Naive B cell (primary cell): Measurements from ENCODE around the gene SLC28A3. TPM values are rescaled to one million over a fixed set of nuclear protein-coding genes. Genes with fewer than 3 reads are reported as not detected.
A peak's percentile ranks its signal among the peaks of the same experiment; 100 is the strongest.

Experiments
- ATAC-seq, 2 donors: fragments of 150-1000 bp; cut with Tn5 transposase; 2 replicates each; pipeline ENCODE4 v1.10.0; 2021; ENCODE audit warnings: low read depth in 2 of 2, mild to moderate bottlenecking in 2 of 2, moderate library complexity in 2 of 2
- DNase-seq: peaks from one replicate; pipeline ENCODE4 v3.0.0; 2022
- H3K27ac Mint-ChIP-seq, 6 donors: one replicate each; pipeline ENCODE4 v1.8.0; 2020 to 2022; ENCODE audit warnings: mild to moderate bottlenecking in 6 of 6, mixed read lengths in 6 of 6, moderate library complexity in 5 of 6, inconsistent platforms in 2 of 6
- H3K27me3 Mint-ChIP-seq, 3 donors: one replicate each; pipeline ENCODE4 v1.8.0; 2021 to 2022; ENCODE audit warnings: mixed read lengths in 3 of 3, mild to moderate bottlenecking in 1 of 3
- H3K36me3 Mint-ChIP-seq, 2 donors: one replicate each; pipeline ENCODE4 v1.8.0; 2020 to 2022; ENCODE audit warnings: mixed read lengths in 2 of 2, inconsistent platforms in 1 of 2, mild to moderate bottlenecking in 1 of 2
- H3K4me1 Mint-ChIP-seq, 3 donors: one replicate each; pipeline ENCODE4 v1.8.0; 2020 to 2022; ENCODE audit warnings: mixed read lengths in 3 of 3, inconsistent platforms in 1 of 3, mild to moderate bottlenecking in 1 of 3, moderate library complexity in 1 of 3
- H3K4me3 Mint-ChIP-seq, 8 donors: one replicate each; pipeline ENCODE4 v1.8.0; 2020 to 2022; ENCODE audit warnings: mild to moderate bottlenecking in 8 of 8, mixed read lengths in 8 of 8, moderate library complexity in 8 of 8, inconsistent platforms in 2 of 8
- H3K9me3 Mint-ChIP-seq, 7 donors: one replicate each; pipeline ENCODE4 v1.8.0; 2020 to 2022; ENCODE audit warnings: mixed read lengths in 7 of 7, mild to moderate bottlenecking in 5 of 7, inconsistent platforms in 2 of 7, moderate library complexity in 1 of 7
- polyA plus RNA-seq, 6 donors: library from polyadenylated mRNA; unstranded; fragments of 300-500 nt; fragmentation: Illumina TruSeq; gene quantifications; one replicate each; pipeline ENCODE4 v1.2.3, GENCODE V29; 2021; ENCODE audit warnings: low read depth in 6 of 6

Gene SLC28A3
- polyA plus RNA-seq, 6 donors from 2014 or later, result 0.05 to 0.08 TPM; not detected in 4

DNA sequence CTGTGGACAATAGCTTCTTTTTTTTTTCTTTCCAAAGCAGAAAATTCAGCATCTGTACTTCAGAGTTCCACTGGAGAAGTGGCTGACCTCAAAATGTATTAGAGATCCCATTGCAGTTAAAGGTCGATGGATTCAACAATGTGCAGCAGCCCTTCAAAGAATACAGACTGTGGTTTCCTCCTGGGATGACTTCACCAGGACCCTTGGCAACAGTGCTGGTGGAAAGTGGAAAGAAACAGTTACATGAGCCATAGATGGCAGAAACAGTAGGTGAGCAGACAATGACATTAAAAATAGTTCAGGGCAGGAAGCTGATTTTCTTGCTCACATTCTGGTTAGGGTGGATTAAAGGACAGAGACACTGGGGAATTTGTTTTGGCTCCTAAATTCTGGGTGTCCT is 62.4 kb downstream of the SLC28A3 start:
- H3K9me3 Mint-ChIP-seq, result no peaks in the 10 kb centered on the region
- peaks cover 21 to 33% (median 26%) of the 10 kb centered on the region in 3 donors for H3K27me3 Mint-ChIP-seq
- DNase-seq, result no peak
- H3K4me1 Mint-ChIP-seq, result no peaks in the 10 kb centered on the region
- H3K27ac Mint-ChIP-seq, result no peak overlapping the region
- no peak for ATAC-seq
- no peaks in the 10 kb centered on the region for H3K36me3 Mint-ChIP-seq
- H3K4me3 Mint-ChIP-seq, result no peak overlapping the region

DNA sequence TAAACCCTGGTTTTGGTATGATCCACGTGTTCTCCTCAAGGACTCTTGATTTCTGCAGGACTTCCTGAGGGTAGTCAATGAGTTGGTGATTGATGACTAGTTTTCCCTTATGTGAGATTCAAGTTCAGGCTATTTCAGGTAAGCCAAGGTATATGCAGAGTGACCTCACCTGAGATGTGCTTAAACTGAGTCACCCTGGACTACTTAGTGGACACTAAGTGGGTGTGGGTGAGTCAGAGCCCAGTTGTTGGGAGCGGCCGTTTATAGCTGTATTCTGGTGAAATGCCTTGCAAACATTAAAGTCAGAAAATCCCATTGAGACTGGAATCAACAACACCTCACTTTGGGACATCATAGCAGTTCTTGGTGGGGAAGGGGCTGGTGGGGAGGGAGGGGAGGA is 62.9 kb downstream of the SLC28A3 start:
- Mint-ChIP-seq H3K27me3 (peaks cover 19 to 32% (median 26%) of the 10 kb centered on the region in 3 donors), H3K27ac (no peak overlapping the region), H3K9me3 (no peaks in the 10 kb centered on the region), H3K4me1 (no peaks in the 10 kb centered on the region), H3K4me3 (no peak overlapping the region), H3K36me3 (no peaks in the 10 kb centered on the region)
- ATAC-seq (no peak), DNase-seq (no peak)

DNA sequence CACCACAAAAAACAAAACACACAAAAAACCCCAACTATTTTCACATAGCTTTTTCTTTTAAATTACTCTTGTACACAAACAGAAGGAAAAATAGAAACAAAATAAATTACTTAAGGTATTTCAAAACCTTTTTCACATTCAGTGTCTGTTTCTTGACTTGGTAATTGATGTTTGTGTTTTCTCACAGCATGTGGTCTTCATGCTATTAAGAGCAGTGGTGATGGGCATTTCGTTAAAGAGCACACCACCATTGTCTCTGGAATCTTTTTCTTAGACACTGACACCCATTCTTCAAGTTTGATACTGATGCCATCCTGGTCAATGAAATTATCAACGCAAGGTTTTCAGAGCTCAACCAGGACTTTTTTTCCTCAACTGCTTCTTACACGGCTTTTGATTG is 63.8 kb downstream of the SLC28A3 start:
- ATAC-seq (no peak), DNase-seq (no peak)
- Mint-ChIP-seq H3K4me3 (no peak overlapping the region), H3K27me3 (peaks cover 19 to 30% (median 27%) of the 10 kb centered on the region in 3 donors), H3K4me1 (peaks cover 0 to 6% (median 4%) of the 10 kb centered on the region in 3 donors), H3K9me3 (no peaks in the 10 kb centered on the region), H3K36me3 (no peaks in the 10 kb centered on the region), H3K27ac (no peak overlapping the region)

DNA sequence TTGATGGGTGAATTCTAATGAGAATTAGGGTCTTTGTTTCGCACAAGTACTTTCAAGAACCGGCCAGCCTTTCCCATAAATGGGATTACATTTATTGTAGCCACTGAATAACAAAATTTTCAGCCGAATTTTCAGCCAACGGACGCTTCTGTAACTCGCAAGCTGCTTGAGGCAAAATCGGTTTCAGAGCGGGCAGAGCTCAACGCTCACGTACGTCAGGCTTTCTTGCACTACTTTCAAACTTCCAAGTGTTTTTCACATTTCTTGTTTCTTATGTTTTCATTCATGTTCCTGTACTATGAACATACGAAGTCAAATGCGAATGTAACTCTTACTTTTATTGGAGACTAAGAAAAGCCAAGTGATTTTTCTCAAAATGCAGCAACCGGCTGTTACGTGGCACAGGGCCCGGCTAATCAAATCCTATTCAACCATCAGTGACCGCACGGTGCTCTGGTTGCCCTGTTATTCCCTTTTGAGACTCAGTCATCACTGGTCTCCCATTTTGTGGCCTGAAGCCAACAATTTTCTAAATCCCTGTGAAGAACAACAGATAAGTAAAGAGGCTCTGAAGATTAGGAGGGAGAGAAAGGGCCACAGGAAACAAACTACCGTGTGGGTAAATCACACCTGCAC is 68.5 kb downstream of the SLC28A3 start:
- H3K27me3 Mint-ChIP-seq, result peaks cover 14 to 15% (median 14%) of the 10 kb centered on the region in 3 donors
- peaks cover 7 to 26% (median 13%) of the 10 kb centered on the region in 3 donors for H3K4me1 Mint-ChIP-seq
- H3K4me3 Mint-ChIP-seq, result peak overlapping the region; percentile 72 to 93 (median 90)
- no peaks in the 10 kb centered on the region for H3K36me3 Mint-ChIP-seq
- ATAC-seq, result no peak
- H3K27ac Mint-ChIP-seq, result peak overlapping the region; percentile 48 to 97 (median 95)
- DNase-seq, result no peak
- no peaks in the 10 kb centered on the region for H3K9me3 Mint-ChIP-seq

DNA sequence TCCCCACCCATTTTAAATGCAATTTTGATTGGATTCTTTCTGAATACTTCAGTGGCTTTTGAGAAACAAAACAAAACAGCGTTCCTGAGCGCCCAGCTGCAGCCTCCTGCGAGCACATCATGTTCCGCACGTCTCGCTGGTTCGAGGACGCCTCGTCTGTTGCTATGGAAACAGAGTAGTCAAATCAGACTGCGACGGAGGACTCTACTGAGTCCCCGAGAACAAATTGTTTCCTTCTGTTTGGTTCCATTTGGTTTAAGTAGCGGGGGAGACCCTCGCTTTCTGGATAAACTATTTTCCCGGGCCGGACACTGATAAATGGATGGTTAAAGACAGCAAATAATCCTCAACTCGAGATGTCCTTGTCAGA is 69.0 kb downstream of the SLC28A3 start:
- peak; percentile 100 for ATAC-seq
- DNase-seq, result peak; percentile 80
- Mint-ChIP-seq H3K4me1 (peaks cover 11 to 26% (median 13%) of the 10 kb centered on the region in 3 donors), H3K9me3 (no peaks in the 10 kb centered on the region), H3K4me3 (peak overlapping the region; percentile 72 to 93 (median 90)), H3K27me3 (peaks cover 11 to 15% (median 14%) of the 10 kb centered on the region in 3 donors), H3K36me3 (no peaks in the 10 kb centered on the region), H3K27ac (peak overlapping the region; percentile 48 to 97 (median 95))

DNA sequence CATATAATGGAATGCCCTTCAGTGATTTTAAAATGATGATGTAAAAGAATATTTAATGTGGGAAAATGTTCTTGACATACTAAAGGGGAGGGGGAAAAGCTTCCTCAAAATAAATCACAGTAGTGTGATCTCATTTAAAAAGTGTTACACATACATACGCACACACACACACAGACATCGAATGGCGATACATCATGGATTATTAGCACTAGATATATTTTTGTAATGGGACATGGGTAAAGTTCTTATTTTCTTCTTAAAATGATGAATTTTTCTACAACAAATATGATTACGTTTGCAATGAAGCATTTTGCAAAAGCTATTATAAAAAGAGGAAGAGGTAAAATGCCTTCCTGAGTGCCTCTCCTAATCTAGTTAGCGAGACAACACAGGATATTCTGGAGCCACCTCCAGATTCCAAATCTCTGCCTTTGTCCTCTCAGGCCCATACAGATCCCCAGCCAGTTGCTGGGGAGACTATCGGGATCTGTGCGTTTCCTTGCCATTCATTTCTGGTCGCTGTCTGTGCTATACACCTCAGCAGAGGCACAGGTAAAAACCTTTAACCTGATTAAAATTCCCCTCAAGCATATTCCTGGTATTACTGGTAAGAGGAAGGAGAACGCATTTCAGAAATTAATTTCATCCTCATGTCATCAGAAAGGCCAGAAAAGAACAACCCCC is 69.6 kb downstream of the SLC28A3 start:
- peak overlapping the region; percentile 48 to 97 (median 95) for H3K27ac Mint-ChIP-seq
- H3K36me3 Mint-ChIP-seq, result no peaks in the 10 kb centered on the region
- DNase-seq (peak; percentile 32), ATAC-seq (peak; percentile 43 to 44)
- H3K4me3 Mint-ChIP-seq, result peak overlapping the region; percentile 72 to 93 (median 90)
- H3K9me3 Mint-ChIP-seq, result no peaks in the 10 kb centered on the region
- peaks cover 16 to 30% (median 18%) of the 10 kb centered on the region in 3 donors for H3K4me1 Mint-ChIP-seq
- H3K27me3 Mint-ChIP-seq, result peaks cover 11 to 15% (median 14%) of the 10 kb centered on the region in 3 donors

DNA sequence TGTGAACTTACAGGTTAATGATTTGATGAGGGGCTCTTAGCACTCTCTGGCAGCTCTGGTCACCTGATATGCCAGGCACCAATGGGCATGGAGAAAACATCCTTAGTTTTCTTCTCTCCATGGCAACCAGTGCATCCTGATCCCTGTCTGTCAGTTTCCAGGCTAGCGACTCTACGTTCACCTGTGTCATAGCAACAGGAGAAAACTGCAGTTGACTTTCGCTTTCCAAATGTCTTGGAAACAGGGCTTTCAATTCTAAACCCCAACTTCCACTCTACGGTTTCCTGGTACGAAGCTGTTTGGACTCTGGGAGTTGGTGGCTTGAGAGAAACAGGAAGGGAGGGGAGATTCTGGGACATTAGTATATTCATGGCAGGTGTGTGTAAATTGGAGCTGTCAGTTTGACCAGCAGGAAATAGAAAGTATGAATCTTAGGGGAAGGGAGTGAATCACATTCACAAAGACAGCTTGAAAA is 74.4 kb downstream of the SLC28A3 start:
- Mint-ChIP-seq H3K4me3 (peak overlapping the region in 2 of 8 donors; percentile 40 to 64), H3K27me3 (peaks cover 0 to 9% (median 0%) of the 10 kb centered on the region in 3 donors), H3K36me3 (no peaks in the 10 kb centered on the region), H3K27ac (peak overlapping the region in 4 of 6 donors; percentile 33 to 72 (median 37)), H3K9me3 (no peaks in the 10 kb centered on the region), H3K4me1 (peaks cover 11 to 20% (median 12%) of the 10 kb centered on the region in 3 donors)
- no peak for ATAC-seq
- DNase-seq, result no peak

DNA sequence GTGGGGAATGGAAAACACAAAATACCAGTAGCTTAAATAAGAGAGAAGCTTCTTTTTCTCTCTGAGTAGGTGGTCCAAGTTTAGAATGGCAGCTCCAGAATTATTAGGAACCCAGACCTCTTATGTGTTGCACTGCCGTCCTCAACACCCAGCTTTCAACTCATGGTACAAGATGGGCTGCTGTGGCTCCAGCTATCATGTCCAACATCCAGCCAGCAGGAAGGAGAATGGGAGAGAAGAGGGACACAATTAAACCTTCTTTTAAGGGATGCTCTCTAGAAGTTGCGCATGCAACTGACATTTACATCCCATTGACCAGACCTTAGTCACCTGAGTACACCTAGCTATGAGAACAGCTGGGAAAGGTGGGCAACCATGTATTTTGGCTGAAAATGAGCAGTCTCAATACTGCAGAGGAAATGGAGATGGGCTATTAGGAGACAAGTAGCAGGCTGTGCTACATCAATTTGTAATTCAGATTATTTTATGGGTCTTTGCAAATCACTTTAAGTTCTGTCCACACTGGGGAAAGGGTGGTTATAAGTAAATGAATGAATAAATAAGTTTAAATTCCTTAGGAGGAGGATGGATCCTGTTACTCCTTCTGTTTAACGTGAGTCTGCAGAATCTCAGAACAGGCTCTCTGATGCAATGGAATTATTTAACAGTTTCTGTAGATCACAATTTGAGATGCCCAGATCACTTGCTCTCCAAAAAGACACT is 76.1 kb downstream of the SLC28A3 start:
- peaks cover 5 to 15% (median 6%) of the 10 kb centered on the region in 3 donors for H3K27me3 Mint-ChIP-seq
- no peak overlapping the region for H3K4me3 Mint-ChIP-seq
- ATAC-seq (no peak), DNase-seq (no peak)
- H3K36me3 Mint-ChIP-seq, result no peaks in the 10 kb centered on the region
- no peaks in the 10 kb centered on the region for H3K9me3 Mint-ChIP-seq
- peaks cover 6 to 14% (median 10%) of the 10 kb centered on the region in 3 donors for H3K4me1 Mint-ChIP-seq
- H3K27ac Mint-ChIP-seq, result no peak overlapping the region

DNA sequence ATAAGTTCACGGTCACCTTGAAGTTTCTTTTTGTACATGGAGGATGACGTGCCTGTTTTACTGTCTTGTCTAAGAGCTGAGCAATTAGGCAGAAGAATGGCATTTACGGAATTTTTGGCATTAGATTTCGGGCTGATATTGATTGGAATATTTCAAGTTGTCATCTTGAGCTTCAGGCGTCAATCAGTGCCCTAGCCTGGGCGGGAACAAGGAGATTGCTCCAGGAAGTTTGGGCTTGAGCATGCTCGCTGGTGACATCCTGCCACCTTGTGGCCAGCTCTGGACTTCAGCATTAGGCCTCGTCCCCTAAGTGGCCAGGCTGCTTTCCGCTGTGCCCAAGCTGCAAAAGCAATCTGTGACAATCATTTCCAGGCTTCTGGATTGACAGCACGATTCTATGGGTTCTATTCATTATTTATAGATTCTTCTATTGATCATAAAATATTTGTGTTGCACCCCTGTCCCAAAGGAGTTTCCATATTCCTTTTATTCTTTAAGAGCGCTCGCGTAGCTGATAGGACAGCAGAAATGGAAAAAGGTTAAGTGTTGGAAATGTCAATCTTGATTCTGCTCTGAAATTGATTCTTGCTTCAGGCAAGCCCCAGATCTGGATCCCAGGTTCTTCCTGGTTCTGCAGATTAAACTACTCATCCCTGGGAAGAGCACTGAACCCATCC is 79.3 kb downstream of the SLC28A3 start:
- ATAC-seq, result peak in 1 of 2 donors; percentile 55
- Mint-ChIP-seq H3K9me3 (no peaks in the 10 kb centered on the region), H3K27me3 (peaks cover 13 to 27% (median 18%) of the 10 kb centered on the region in 3 donors), H3K36me3 (no peaks in the 10 kb centered on the region), H3K4me1 (peaks cover 3 to 12% (median 4%) of the 10 kb centered on the region in 3 donors), H3K4me3 (peak overlapping the region in 3 of 8 donors; percentile 11 to 34 (median 23)), H3K27ac (no peak overlapping the region)
- DNase-seq, result peak; percentile 26

DNA sequence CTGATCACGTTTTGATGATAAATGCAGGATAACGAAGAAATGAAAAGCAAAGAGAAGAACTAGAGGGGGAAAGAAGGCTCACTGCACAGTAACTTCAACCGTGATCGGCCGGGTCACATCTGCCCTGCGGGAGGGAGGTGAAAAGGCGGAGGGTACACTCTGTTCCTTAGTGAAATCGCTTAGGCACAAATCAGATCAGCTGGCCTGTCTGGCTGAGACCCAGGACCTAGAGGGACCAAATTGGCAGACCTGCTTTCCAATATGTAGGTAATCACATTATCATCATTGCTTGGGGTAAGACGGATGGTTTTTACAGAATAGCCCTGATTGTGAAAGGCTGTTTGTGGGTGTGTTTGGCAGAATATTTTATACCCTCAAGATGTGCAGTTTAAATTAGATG is 82.2 kb downstream of the SLC28A3 start:
- ATAC-seq (no peak), DNase-seq (no peak)
- Mint-ChIP-seq H3K27me3 (peaks cover 23 to 30% (median 24%) of the 10 kb centered on the region in 3 donors), H3K9me3 (no peaks in the 10 kb centered on the region), H3K4me1 (peaks cover 0 to 8% (median 0%) of the 10 kb centered on the region in 3 donors), H3K4me3 (no peak overlapping the region), H3K27ac (peak overlapping the region in 1 of 6 donors; percentile 39), H3K36me3 (no peaks in the 10 kb centered on the region)

DNA sequence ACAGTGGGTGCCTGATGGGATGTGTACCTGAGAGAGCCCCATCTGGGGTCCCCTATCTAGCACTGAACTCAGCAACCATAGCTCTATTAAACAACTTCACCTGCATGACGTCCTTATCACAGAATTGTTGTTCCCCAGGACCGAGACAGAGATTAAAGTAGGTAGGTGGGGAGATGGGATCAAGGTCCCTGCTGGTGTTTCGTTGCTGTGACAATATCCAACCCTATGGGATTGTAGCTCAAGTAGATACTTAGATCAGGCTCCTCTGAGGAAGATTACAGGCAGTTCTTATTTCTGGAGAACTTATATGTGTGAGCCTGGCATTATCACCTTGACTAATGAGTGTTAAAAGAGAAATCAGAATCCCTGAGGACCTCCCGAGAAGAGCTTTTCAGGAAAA is 84.9 kb downstream of the SLC28A3 start:
- no peak overlapping the region for H3K4me3 Mint-ChIP-seq

DNA sequence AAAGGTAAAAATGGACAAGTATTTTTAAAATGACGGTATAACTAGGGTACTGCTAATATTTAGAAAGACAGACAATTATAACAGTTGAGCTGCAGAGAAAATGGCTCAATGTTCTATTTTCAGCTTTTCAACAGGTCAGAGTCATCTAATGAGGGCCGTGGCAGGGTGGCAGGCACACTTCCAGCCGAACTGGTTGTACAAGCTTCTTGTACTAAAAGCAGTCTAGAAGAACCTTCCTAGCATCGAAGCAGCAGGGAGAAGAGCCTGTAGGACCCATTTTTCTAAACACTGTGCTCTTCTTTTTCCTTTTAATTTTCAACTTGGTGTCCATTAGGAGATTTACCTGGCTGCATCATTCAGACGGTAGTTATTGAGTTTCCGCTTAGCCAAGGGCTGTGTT is 85.6 kb downstream of the SLC28A3 start:
- H3K27me3 Mint-ChIP-seq, result peaks cover 21 to 30% (median 24%) of the 10 kb centered on the region in 3 donors
- H3K36me3 Mint-ChIP-seq, result no peaks in the 10 kb centered on the region
- peak overlapping the region in 2 of 6 donors; percentile 15 to 23 for H3K27ac Mint-ChIP-seq
- H3K9me3 Mint-ChIP-seq, result no peaks in the 10 kb centered on the region
- no peaks in the 10 kb centered on the region for H3K4me1 Mint-ChIP-seq
- ATAC-seq, result no peak
- no peak for DNase-seq
- H3K4me3 Mint-ChIP-seq, result no peak overlapping the region

More for the DNA sequence above, 84.9 kb downstream of the SLC28A3 start:
- Mint-ChIP-seq H3K36me3 (no peaks in the 10 kb centered on the region), H3K9me3 (no peaks in the 10 kb centered on the region), H3K27me3 (peaks cover 23 to 31% (median 26%) of the 10 kb centered on the region in 3 donors), H3K4me1 (peaks cover 0 to 2% (median 0%) of the 10 kb centered on the region in 3 donors), H3K27ac (no peak overlapping the region)
- DNase-seq (no peak), ATAC-seq (no peak)

DNA sequence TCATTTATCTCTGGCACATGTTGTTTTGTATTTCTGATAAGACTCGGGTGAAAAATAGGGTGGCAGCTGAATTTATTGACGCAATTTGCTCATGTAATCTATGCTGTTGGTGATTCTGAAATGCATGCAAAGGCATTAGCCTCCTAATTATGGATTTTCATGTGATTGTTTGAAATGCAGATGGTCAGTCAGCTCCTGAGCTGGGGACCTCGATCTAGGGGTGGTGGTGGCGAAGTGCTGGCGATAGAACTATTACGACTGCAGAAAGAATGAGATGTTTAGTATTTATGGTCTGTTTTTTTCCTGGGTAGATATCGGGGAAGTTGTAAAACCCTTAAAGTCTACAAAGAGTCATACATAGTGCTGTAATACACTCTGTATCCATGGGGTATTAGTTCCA is 88.6 kb downstream of the SLC28A3 start:
- H3K27me3 Mint-ChIP-seq, result peaks cover 9 to 22% (median 12%) of the 10 kb centered on the region in 3 donors
- no peaks in the 10 kb centered on the region for H3K4me1 Mint-ChIP-seq
- no peak for DNase-seq
- H3K36me3 Mint-ChIP-seq, result no peaks in the 10 kb centered on the region
- H3K4me3 Mint-ChIP-seq, result no peak overlapping the region
- no peak for ATAC-seq
- no peak overlapping the region for H3K27ac Mint-ChIP-seq
- peaks cover 0 to 5% (median 4%) of the 10 kb centered on the region in 7 donors for H3K9me3 Mint-ChIP-seq
